ENCODE data around the gene SERGEF.

The SERGEF gene

DNA sequence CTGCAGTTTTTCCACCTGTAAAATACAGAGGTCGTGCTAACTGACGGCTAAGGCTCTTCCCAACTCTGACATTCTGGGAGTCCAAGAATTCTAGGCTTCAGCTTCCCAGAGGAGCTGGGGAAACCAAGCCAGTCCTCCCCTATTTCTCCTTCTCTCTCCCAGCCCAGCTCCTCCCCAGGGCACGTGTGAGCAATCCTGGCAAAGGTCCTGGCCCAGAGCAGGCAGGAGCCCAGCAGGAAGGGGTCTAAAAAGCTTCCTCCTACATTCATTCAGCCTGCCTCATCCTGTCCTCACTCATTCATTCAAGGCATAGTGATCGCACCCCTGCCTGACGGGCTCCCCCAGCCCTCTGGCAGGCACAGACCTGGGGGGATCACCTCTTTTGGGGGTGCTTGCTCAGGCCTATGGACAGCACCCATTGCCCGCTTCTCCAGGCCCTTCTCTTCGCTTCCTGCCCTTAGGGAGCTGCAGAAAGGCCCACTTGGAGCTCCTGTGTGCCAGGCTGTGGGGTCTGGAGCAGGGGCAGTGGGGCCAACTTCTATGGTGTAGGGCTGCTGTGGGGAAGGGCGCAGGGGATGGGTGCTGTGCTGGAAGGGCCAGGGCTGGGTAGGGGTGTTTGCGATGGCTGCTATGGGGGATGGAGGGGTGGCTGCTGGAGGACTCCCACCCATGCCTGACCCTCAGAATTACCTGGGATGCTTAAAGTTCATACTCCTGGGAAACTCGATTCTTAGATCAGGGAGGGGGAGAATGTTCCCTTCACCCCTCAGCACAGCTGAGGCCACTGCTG, 268.5 kb downstream of the SERGEF start:
- no peak for DNase-seq (ENCODE audit: low read depth in 1 of 2, low spot score in 1 of 2)
- in situ Hi-C loops (cut with HindIII; ENCODE audit: low pct_unique_long_range_greater_than_20kb, low sequenced_read_pairs): no loop called here
- TF ChIP-seq JUND (IDR thresholded peaks at IDR 0.05; ENCODE audit: low read depth): no peak

- no peak for DNase-seq (ENCODE audit: low read depth in 1 of 2, low spot score in 1 of 2)
- in situ Hi-C loops (cut with HindIII; ENCODE audit: low pct_unique_long_range_greater_than_20kb, low sequenced_read_pairs): no loop called here
- no peak for TF ChIP-seq JUND (IDR thresholded peaks at IDR 0.05; ENCODE audit: low read depth)
These were observed 269.1 kb downstream of the SERGEF start for GRCh38 chr11:17743808-17744119.

DNA sequence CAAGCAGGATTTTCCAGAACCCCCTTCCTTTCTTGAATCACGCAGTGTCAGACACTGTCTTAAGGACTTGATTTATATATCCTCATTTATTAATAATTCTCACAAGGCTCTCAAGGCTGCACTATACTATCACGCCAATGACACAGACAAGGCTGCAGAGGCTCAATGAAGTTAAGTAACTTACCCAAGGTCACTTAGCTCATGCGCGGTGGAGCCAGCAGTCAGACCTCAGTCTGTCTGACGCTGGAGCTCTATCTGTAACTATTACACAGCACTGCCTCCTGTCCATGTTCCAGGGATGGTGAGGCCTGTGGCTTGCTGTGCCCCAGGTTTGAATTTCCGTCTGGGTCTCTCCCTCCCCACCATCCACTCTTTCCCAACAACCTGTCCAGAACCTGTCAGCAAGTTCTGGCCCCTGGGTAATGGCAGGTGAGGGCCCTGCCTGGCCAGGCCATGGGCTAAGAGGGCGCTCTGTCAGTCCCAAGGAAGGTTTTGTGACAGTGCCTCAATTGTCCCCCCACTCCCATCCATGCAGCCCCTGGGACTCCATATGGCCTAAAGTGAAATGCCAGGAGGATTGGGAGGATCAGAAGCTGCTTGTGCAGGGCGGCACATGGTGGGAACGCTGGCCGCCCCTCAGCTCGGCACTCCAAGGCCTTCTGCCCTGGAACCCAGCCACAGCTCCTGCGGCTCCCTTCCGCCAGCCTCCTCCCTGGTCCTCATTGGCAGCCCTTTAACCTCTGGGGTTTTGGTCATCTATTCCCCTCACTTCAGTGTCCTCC, 269.6 kb downstream of the SERGEF start:
- in situ Hi-C loops (cut with HindIII; ENCODE audit: low pct_unique_long_range_greater_than_20kb, low sequenced_read_pairs): no loop called here
- no peak for DNase-seq (ENCODE audit: low read depth in 1 of 2, low spot score in 1 of 2)
- no peak for TF ChIP-seq JUND (IDR thresholded peaks at IDR 0.05; ENCODE audit: low read depth)

DNA sequence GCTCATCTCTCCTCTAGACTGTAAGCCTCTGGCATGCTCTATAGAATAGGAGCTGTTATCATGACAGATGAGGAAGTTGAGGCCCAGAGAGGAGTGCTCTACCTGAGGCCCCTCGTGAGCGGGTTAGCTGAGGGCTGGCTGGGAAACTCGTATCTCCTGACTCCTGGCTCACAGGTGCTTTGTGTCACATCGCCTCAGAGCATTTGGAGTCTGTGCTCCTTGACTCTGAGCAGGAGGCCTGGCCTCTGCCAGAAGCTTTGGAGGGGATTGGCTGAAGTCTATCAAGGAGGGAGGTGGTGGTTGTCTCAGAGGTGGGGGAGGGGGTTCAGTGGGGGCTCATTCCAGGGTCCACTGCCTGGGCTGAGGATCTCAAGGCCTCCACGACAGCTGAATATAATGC, 270.8 kb downstream of the SERGEF start:
- DNase-seq (ENCODE audit: low read depth in 1 of 2, low spot score in 1 of 2): no peak
- TF ChIP-seq JUND (IDR thresholded peaks at IDR 0.05; ENCODE audit: low read depth): no peak
- in situ Hi-C loops (cut with HindIII; ENCODE audit: low pct_unique_long_range_greater_than_20kb, low sequenced_read_pairs): no loop called here

- in situ Hi-C loops (cut with HindIII; ENCODE audit: low pct_unique_long_range_greater_than_20kb, low sequenced_read_pairs): no loop called here
- no peak for TF ChIP-seq JUND (IDR thresholded peaks at IDR 0.05; ENCODE audit: low read depth)
- DNase-seq (ENCODE audit: low read depth in 1 of 2, low spot score in 1 of 2): no peak
These were observed 271.4 kb downstream of the SERGEF start for GRCh38 chr11:17741487-17741886.

- no peak for DNase-seq (ENCODE audit: low read depth in 1 of 2, low spot score in 1 of 2)
- in situ Hi-C loops (cut with HindIII; ENCODE audit: low pct_unique_long_range_greater_than_20kb, low sequenced_read_pairs): no loop called here
- TF ChIP-seq JUND (IDR thresholded peaks at IDR 0.05; ENCODE audit: low read depth): no peak
These were observed 272.1 kb downstream of the SERGEF start for GRCh38 chr11:17740649-17741235.

DNA sequence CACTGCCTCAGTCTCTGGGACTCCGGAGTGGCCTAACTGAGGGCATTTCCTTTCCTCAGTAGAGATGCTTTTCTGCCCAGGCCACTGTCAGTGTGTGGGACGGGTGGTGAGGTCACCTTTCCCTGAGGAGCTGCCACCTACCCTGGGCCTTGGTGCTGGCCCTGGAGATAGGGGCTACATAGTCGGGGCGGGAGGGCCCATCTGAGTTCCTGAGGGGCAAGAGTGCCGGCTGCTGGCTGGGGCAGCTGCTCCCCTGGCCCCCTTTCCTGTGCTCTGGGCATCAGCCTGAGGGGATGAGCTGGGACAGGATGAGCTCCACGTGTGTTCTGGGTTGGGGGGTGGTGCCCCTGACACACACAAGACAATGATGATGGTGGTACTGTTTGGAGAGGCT, 272.9 kb downstream of the SERGEF start:
- TF ChIP-seq JUND (IDR thresholded peaks at IDR 0.05; ENCODE audit: low read depth): no peak
- DNase-seq (ENCODE audit: low read depth in 1 of 2, low spot score in 1 of 2): no peak
- in situ Hi-C loops (cut with HindIII; ENCODE audit: low pct_unique_long_range_greater_than_20kb, low sequenced_read_pairs): no loop called here

- DNase-seq (ENCODE audit: low read depth in 1 of 2, low spot score in 1 of 2): no peak
- no peak for TF ChIP-seq JUND (IDR thresholded peaks at IDR 0.05; ENCODE audit: low read depth)
- in situ Hi-C loops (cut with HindIII; ENCODE audit: low pct_unique_long_range_greater_than_20kb, low sequenced_read_pairs): no loop called here
These were observed 274.5 kb downstream of the SERGEF start for GRCh38 chr11:17738151-17738973.
